PC-9 (cell line): ENCODE data around the gene PHLDA3.
"Not testable (repeated sequence)": the region's sequence is repeated elsewhere in the genome, so short reads cannot be mapped to it uniquely, and the experiment has no call there.

Experiments
- EZH2 ChIP-seq: fragments of 200-600 bp; sonication (generic); IDR thresholded peaks from 2 replicates; pipeline ENCODE4 v1.8.0; 2017; ENCODE audit warnings: antibody characterized with exemption, low read depth
- TF ChIP-seq, protein P1 (sequence below): fragments of 200-600 bp; sonication (generic); conservative IDR thresholded peaks from 2 replicates; pipeline ENCODE4 v1.6.1; 2017; ENCODE audit warnings: mixed run types, antibody characterized with exemption, mild to moderate bottlenecking, moderate library complexity

DNA sequence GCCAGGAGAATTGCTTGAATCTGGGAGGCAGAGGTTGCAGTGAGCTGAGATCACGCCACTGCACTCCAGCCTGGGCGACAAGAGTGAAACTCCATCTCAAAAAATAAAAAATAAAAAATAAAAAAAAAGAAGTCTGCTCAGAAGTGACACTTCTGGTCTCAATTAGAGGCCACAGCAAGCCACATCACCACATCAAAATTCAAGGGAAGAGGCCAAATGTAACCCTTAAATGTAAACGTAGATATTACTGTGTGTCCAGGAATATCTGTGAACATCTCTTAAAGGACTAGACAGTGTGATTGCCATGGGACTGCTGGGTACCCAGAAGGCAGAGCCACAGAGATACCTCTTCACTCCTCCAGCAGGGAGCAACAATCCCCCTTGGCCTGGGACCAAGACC, 9.7 kb upstream of the PHLDA3 start:
- TF ChIP-seq, protein P1, sequence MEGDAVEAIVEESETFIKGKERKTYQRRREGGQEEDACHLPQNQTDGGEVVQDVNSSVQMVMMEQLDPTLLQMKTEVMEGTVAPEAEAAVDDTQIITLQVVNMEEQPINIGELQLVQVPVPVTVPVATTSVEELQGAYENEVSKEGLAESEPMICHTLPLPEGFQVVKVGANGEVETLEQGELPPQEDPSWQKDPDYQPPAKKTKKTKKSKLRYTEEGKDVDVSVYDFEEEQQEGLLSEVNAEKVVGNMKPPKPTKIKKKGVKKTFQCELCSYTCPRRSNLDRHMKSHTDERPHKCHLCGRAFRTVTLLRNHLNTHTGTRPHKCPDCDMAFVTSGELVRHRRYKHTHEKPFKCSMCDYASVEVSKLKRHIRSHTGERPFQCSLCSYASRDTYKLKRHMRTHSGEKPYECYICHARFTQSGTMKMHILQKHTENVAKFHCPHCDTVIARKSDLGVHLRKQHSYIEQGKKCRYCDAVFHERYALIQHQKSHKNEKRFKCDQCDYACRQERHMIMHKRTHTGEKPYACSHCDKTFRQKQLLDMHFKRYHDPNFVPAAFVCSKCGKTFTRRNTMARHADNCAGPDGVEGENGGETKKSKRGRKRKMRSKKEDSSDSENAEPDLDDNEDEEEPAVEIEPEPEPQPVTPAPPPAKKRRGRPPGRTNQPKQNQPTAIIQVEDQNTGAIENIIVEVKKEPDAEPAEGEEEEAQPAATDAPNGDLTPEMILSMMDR: not testable (repeated sequence)
- TF ChIP-seq EZH2: not testable (repeated sequence)
